K562 (cell line): Measurements from ENCODE around the gene TSPOAP1. TPM values are rescaled to one million over a fixed set of nuclear protein-coding genes. Genes with fewer than 3 reads are reported as not detected.
A peak's percentile ranks its signal among the peaks of the same experiment; 100 is the strongest.

Source experiments
- FOXA3 ChIP-seq, 2 experiments: fragments of 450-650 bp in 1 of 2; sonication (generic) in 1 of 2; formaldehyde crosslinking; IDR thresholded peaks in 1 of 2; conservative IDR thresholded peaks in 1 of 2; 2 replicates each; pipeline versions ENCODE4 v1.4.0 to v1.8.0; 2020 to 2022; ENCODE audit warnings: mild to moderate bottlenecking in 2 of 2, missing genetic modification reagents in 1 of 2
- HCFC1 ChIP-seq: IDR thresholded peaks from 2 replicates; pipeline ENCODE4 v1.6.1; 2012; ENCODE audit warnings: low read depth, low read length, improper control_type of control experiment
- L3MBTL2 ChIP-seq: fragments of 450-650 bp; IDR thresholded peaks from 2 replicates; pipeline ENCODE4 v1.6.1; 2016; ENCODE audit warnings: mild to moderate bottlenecking, moderate library complexity
- MAFG ChIP-seq: fragments of 450-650 bp; conservative IDR thresholded peaks from 2 replicates; pipeline ENCODE4 v1.6.1; 2016; ENCODE audit warnings: missing genetic modification characterization, missing compliant biosample characterization
- MAZ ChIP-seq, 2 experiments: fragments of 450-650 bp in 1 of 2; sonication (generic) in 1 of 2; formaldehyde crosslinking; IDR thresholded peaks in 1 of 2; conservative IDR thresholded peaks in 1 of 2; 2 replicates each; pipeline versions ENCODE4 v1.4.0 to v1.5.0; 2020; ENCODE audit warnings: mild to moderate bottlenecking in 1 of 2, missing genetic modification reagents in 1 of 2
- MEF2D ChIP-seq: conservative IDR thresholded peaks from 2 replicates; pipeline ENCODE4 v1.6.1; 2016; ENCODE audit warnings: low read depth, missing genetic modification characterization, missing compliant biosample characterization
- PBX2 ChIP-seq, 2 experiments: IDR thresholded peaks in 1 of 2; conservative IDR thresholded peaks in 1 of 2; 2 replicates each; pipeline ENCODE4 v1.6.1; 2016; ENCODE audit warnings: low read depth in 2 of 2, mild to moderate bottlenecking in 1 of 2, missing compliant biosample characterization in 1 of 2, missing genetic modification characterization in 1 of 2, moderate library complexity in 1 of 2
- RBFOX2 ChIP-seq: fragments of 200-400 bp; formaldehyde crosslinking; IDR thresholded peaks from 2 replicates; pipeline ENCODE4 v1.6.1; 2017; ENCODE audit warnings: low read depth, mild to moderate bottlenecking, low read length, moderate library complexity
- TAF7 ChIP-seq: fragments of 450-650 bp; IDR thresholded peaks from 2 replicates; pipeline ENCODE4 v1.6.1; 2016; ENCODE audit warnings: missing genetic modification characterization, missing compliant biosample characterization
- THRAP3 ChIP-seq: fragments of 450-650 bp; IDR thresholded peaks from 2 replicates; pipeline ENCODE4 v1.6.1; 2016; ENCODE audit warnings: mild to moderate bottlenecking, inconsistent platforms, borderline replicate concordance
- ZBTB40 ChIP-seq, 2 experiments: fragments of 450-650 bp in 1 of 2; sonication (generic) in 1 of 2; formaldehyde crosslinking in 1 of 2; IDR thresholded peaks; 2 replicates each; pipeline versions ENCODE4 v1.7.1 to v1.9.0; 2016 to 2022; ENCODE audit warnings: inconsistent platforms in 1 of 2, mild to moderate bottlenecking in 1 of 2, missing genetic modification reagents in 1 of 2
- ZC3H8 ChIP-seq: fragments of 450-650 bp; IDR thresholded peaks from 2 replicates; pipeline ENCODE4 v1.6.1; 2017
- ZNF655 ChIP-seq: fragments of 250-450 bp; sonication (Bioruptor Pico); IDR thresholded peaks from 2 replicates; pipeline ENCODE4 v1.5.0; 2021
- polyA plus RNA-seq, 8 experiments: library from polyadenylated mRNA; depleted of rRNA in 4 of 8; stranded (reverse) in 5 of 8; unstranded in 3 of 8; fragments of >200 nt; fragmentation: Nextera tagmentation in 2 of 8; fragmentation: Illumina TruSeq in 1 of 8; extraction: Ambion mirVana in 2 of 8; extraction: Trizol in 1 of 8; gene quantifications; 2 replicates each; pipeline versions ENCODE4 v1.2.1 to v1.2.3, GENCODE V29; 2011 to 2014; ENCODE audit warnings: inconsistent platforms in 1 of 8, missing spikeins in 1 of 8
- total RNA-seq, 7 experiments: library from RNA; depleted of rRNA in 6 of 7; stranded (reverse); fragments of >200 nt in 6 of 7; fragmentation: Illumina TruSeq in 2 of 7; extraction: Trizol in 2 of 7; gene quantifications; 2 replicates each; pipeline versions ENCODE4 v1.2.1 to v1.2.3, GENCODE V29; 2011 to 2021; ENCODE audit warnings: low replicate concordance in 1 of 7

Gene TSPOAP1
- total and polyA plus RNA-seq, 9 of the 15 experiments (the other 6 are each of a cell fraction or from before 2014, with no cell fraction given) = 0.87 to 3.9 (median 1.8) TPM; not detected in 2

- TF ChIP-seq PBX2 (CRISPR knock-in tag; IDR thresholded peaks at IDR 0.05; ENCODE audit: low read depth) (no peak), PBX2 (tag; conservative IDR thresholded peaks at IDR 0.05; ENCODE audit: low read depth) (0 out of 2 replicates have a peak, but pooled peaks have one; percentile 11), MAZ (CRISPR knock-in tag; conservative IDR thresholded peaks at IDR 0.05 in 1 of 2, IDR thresholded peaks at IDR 0.05 in 1 of 2) (no peak), RBFOX2 (no peak), ZNF655 (CRISPR knock-in tag) (no peak), HCFC1 (no peak), ZBTB40 (IDR thresholded peaks at IDR 0.05) (peak; percentile 9; the same call in 1 of the 2 replicates), ZBTB40 (CRISPR knock-in tag; IDR thresholded peaks at IDR 0.05) (no peak), ZC3H8 (no peak), MAFG (tag) (no peak), MEF2D (tag) (peak; percentile 82), TAF7 (tag) (no peak), L3MBTL2 (no peak; the same call in 1 of the 2 replicates), FOXA3 (CRISPR knock-in tag; conservative IDR thresholded peaks at IDR 0.05 in 1 of 2, IDR thresholded peaks at IDR 0.05 in 1 of 2) (peak in 1 of 2 experiments; percentile 45; a peak in 1 of 4 replicates), THRAP3 (no peak)
These were observed 24.2 kb upstream of the TSPOAP1 start (continued) for GRCh38 chr17:58352596-58353388.
